NCI-H2171 treated with DMSO at 0.1 percent for 48 hours (cell line): ENCODE results near the gene KCNQ1OT1.

Source experiments
- DNase-seq: peaks from one replicate; lab custom pipeline; 2025; lab: John Stamatoyannopoulos, UW

KCNQ1OT1 gene

GRCh38 chr11:2686360-2687222, 13.2 kb downstream of the KCNQ1OT1 start:
- no peak for DNase-seq

DNA sequence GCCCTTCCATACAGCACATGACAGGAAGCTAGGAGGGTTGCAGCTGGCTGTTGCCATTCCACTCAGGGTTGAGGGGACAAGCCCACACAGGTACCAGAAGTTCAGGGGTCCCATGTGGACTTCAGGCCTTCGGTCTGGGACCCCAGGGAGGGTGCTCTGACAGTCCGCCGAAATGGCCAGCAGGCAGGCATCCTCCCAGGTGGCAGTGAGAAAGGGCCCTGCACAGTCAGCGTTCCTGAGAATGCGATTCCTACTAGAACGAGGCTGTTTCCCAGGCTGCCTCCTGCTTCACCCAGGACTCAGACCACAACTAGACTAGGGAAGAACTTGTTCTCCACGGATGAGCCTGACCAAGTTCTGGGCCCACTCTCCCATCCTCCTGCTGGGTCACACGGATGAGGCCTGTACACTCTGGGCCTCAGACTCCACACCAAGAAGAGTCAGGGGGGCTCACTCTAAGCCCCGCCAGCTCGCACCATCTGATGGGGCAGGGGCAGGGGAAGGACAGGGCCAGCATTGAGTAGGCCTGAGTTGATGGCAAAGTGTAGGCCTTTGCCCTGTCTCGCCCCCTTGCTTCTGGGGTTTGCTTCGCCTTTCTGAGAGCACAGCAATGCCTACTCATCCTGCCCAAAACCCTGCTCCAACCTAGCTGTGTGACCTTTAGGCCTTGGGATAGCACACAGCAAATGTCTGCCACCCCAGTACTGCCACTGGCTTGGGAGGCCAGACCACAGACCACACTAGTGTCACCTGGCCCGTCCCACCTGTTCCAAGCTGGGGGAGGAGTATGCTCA, 14.0 kb downstream of the KCNQ1OT1 start:
- DNase-seq, result no peak

GRCh38 chr11:2685051-2685450, 14.7 kb downstream of the KCNQ1OT1 start:
- DNase-seq, result no peak

DNA sequence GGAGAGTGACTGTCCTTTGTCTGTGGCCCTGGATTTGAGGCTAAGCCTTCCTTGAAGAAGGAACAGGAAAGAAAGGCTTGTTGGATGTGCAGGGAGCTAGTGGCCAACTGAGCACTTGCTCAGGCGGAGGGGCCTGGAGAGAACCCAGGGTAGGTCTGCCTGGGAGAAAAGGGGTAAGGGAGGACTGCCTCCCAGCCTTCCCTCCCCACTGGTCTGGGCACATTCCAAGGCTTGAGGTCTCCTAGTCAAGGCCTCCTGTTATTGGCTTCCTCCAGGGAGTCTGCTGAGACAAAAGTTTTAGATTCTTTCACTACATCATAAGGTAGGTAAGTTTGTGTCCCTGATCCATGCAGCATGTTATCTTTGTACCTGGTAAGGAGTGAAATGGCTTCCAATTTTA, 15.2 kb downstream of the KCNQ1OT1 start:
- DNase-seq, result no peak

GRCh38 chr11:2683806-2684205, 16.0 kb downstream of the KCNQ1OT1 start:
- no peak for DNase-seq

- DNase-seq, result no peak
These were observed 18.2 kb downstream of the KCNQ1OT1 start for GRCh38 chr11:2681408-2682145.

- no peak for DNase-seq
These were observed 20.6 kb downstream of the KCNQ1OT1 start for GRCh38 chr11:2679011-2679676.

DNA sequence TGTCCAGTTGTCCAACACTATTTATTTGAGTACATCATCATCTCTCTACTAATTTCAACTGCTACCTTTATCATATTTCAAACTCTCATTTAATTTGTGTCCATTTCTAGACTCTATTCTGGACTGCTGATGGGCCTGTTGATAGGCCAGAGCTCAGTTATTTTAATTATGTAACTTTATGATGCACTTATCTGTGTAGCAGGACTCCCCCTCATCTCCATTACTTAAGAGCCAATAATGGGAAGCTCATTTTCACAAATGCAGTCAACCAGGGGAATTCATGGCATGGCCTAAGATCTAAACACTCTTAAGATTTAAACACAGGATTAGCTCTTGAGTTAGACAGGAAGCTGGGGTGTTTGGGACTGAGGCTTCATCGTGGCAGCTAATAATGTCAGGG, 21.4 kb downstream of the KCNQ1OT1 start:
- DNase-seq, result no peak

- no peak for DNase-seq
These were observed 22.7 kb downstream of the KCNQ1OT1 start for GRCh38 chr11:2677127-2677526.

- no peak for DNase-seq
These were observed 24.3 kb downstream of the KCNQ1OT1 start for GRCh38 chr11:2675540-2675939.

DNA sequence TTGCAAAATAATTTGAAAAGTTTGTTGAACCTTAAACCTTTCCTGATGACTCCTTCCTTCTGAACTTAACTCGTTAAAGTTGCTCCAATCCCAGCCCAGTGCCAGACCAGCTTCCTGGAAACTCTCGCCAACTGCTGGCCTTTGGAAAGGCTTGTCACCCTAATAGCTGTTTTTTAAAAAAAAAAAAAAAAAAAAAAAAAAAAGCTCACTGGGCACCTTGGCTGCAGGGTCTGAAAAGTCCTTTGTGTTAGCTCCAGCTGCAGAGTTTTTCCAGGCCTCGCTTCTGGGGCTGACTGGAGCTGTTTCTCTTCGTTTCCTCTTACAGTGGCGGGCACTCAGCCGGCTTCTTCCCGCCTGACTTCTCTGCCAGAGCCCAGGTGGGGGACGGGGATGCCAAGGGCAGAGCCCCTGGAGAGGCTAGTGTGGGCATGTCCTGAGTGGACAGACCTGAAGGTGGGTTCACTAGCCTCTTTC, 25.1 kb downstream of the KCNQ1OT1 start:
- no peak for DNase-seq

GRCh38 chr11:2673871-2674471, 25.8 kb downstream of the KCNQ1OT1 start:
- DNase-seq, result no peak

DNA sequence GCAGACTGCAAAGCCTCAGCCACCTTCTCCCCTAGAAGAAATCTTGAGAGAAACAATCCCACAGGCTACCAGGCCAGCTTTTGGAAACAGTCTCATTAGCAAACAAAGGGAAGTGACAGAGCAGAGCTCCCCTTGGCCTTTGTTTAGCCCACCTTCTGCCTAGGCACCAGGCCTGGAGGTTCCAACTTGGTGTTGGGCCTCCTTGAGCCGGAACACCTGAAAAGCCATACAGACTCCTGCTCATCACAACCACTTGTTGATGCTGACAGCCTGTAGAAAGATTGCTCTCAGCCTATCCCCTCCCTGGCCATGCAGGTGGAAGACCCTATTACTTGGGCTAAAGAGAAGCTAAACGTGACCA, 26.6 kb downstream of the KCNQ1OT1 start:
- DNase-seq, result no peak

- no peak for DNase-seq
These were observed 27.1 kb downstream of the KCNQ1OT1 start for GRCh38 chr11:2672553-2673249.

DNA sequence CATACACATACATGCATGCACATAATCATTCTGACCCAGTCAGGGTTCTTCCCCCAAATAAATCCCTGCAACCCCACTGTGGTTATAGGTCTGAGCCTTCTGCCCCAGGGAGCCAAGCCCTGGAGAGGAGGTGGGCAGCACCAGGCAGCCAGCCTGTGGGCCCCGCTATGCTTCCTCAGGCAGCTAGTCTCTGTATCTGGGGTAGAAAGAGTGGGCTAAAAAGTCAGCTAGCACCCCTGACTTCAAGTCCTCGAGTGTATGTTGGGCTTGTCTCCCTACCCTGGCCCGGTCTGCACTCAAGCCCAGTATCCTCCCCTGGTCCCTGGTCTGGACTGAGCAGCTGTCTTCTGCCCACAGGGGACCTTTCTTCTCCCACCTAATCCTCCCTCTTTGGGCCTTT, 28.0 kb downstream of the KCNQ1OT1 start:
- no peak for DNase-seq

DNA sequence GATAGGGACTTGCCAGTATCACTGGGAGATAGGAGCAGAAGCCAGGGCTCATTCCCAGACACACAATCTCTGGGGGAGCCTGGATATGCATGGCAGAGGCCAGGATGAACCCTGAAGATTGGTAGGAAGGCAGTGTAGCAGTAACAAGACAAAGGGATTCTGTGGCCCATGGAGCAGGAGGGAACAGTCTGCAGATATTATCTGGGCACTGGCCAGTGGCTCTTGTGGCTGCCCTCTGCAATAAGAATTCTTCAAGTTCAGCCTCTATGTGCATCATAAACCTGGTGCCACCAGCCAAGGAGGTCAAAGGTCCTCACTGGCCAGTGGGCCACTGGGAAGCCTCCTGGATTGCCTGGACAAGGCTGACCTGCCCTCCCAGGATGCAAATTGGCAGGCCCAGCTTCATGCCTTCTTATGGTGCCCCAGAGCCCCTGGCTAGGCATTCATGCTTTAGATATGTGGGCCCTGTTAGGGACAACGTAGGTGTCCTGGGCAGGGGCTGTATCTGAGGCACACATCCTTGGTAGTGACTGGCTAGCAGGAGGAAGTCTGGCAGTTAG, 29.2 kb downstream of the KCNQ1OT1 start:
- no peak for DNase-seq

- no peak for DNase-seq
These were observed 29.9 kb downstream of the KCNQ1OT1 start for GRCh38 chr11:2669634-2670469.

- no peak for DNase-seq
These were observed 30.9 kb downstream of the KCNQ1OT1 start for GRCh38 chr11:2668876-2669275.

DNA sequence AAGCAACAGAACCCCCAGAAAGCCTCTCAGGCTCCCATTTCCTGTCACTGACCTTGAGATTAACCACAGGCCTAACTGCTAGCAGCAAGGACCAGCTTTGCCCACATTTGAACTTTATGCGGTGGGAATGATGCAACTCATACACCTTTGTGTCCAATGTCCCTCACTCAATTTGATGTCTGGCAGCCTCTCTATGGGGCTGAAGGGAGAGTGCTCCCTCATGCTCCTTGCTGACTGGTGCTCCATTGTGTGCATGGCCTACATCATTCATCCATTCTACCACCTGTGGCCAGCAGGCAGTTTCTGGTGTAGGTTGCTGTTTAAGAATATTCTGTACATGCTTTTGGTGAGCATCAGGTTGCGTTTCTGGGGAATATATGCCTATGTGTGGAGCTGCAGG, 31.9 kb downstream of the KCNQ1OT1 start:
- no peak for DNase-seq
